Testis (tissue), 3 donors: ENCODE measurements around the gene CAVIN3. TPM values are rescaled to one million over a fixed set of nuclear protein-coding genes. Genes with fewer than 3 reads are reported as not detected.

Experiments
- DNase-seq: peaks from one replicate; pipeline ENCODE4 v3.0.0-alpha.2; 2019
- H3K27ac ChIP-seq, 2 donors: fragments of 200-600 bp; sonication (generic); one replicate each; pipeline ENCODE4 v1.5.1; 2019
- H3K27me3 ChIP-seq: fragments of 200-600 bp; sonication (generic); one replicate; pipeline ENCODE4 v1.5.1; 2019
- H3K36me3 ChIP-seq: fragments of 200-600 bp; sonication (generic); one replicate; pipeline ENCODE4 v1.5.1; 2017; ENCODE audit warnings: low read depth; ENCODE audit errors: missing control alignments
- H3K4me1 ChIP-seq: fragments of 200-600 bp; sonication (generic); one replicate; pipeline ENCODE4 v1.5.1; 2019
- H3K4me3 ChIP-seq, 2 donors: fragments of 200-600 bp; sonication (generic); one replicate each; pipeline ENCODE4 v1.5.1; 2017 to 2019
- H3K9me3 ChIP-seq: fragments of 200-600 bp; sonication (generic); one replicate; pipeline ENCODE4 v1.5.1; 2017
- CTCF ChIP-seq, 3 experiments: fragments of 450-650 bp in 2 of 3; fragments of 200-600 bp in 1 of 3; sonication (generic) in 1 of 3; IDR thresholded peaks; one replicate each; pipeline ENCODE4 v1.5.1; 2016 to 2019; ENCODE audit warnings: antibody characterized with exemption in 3 of 3, mild to moderate bottlenecking in 2 of 3, moderate library complexity in 1 of 3
- POLR2A ChIP-seq: fragments of 450-650 bp; IDR thresholded peaks from one replicate; pipeline ENCODE4 v1.6.1; 2017; ENCODE audit warnings: antibody characterized with exemption, mild to moderate bottlenecking, moderate library complexity
- WGBS, 2 donors: methylation state at CpG; one replicate each; pipeline ENCODE4 v1.1.5; 2018; 5-methylcytosine and 5-hydroxymethylcytosine counted together
- intact Hi-C: fragments of 100-400 bp; cut with DNase I; formaldehyde crosslinking; loops from one replicate; pipeline ENCODE4 v1.15.1; 2023; ENCODE audit warnings: low total_unique reads
- polyA plus RNA-seq: library from polyadenylated mRNA; stranded (reverse); fragments of 350-450 nt; fragmentation: Illumina TruSeq; extraction: RNeasy Lipid Tissue Mini Kit (QIAGEN cat#74804); gene quantifications from one replicate; pipeline ENCODE4 v1.2.3, GENCODE V29; 2014; ENCODE audit warnings: low read depth, low replicate concordance; ENCODE audit not compliant: insufficient read depth
- total RNA-seq, 2 donors: library from RNA; depleted of rRNA; stranded (reverse); fragments of >200 nt; gene quantifications; one replicate each; pipeline ENCODE4 v1.2.3, GENCODE V29; 2016

Gene CAVIN3
- total and polyA plus RNA-seq, 3 donors from 2014 or later, result 103 to 237 (median 177) TPM

GRCh38 chr11:6353367-6353987 lies 33.2 kb upstream of the CAVIN3 start:
- Histone ChIP-seq H3K27me3 (no peaks in the 10 kb centered on the region), H3K27ac (no peak overlapping the region), H3K4me1 (no peaks in the 10 kb centered on the region), H3K9me3 (no peaks in the 10 kb centered on the region), H3K36me3 (no peaks in the 10 kb centered on the region), H3K4me3 (no peak overlapping the region)
- intact Hi-C loops, result no loop called here
- DNase-seq, result peak; percentile 54
- WGBS, 2 donors, result 30 to 31% methylated on average over 5 of the region's 5 CpGs
- TF ChIP-seq POLR2A (no peak), CTCF (IDR thresholded peaks at IDR 0.05) (peak; percentile 62 to 80 (median 75))

DNA sequence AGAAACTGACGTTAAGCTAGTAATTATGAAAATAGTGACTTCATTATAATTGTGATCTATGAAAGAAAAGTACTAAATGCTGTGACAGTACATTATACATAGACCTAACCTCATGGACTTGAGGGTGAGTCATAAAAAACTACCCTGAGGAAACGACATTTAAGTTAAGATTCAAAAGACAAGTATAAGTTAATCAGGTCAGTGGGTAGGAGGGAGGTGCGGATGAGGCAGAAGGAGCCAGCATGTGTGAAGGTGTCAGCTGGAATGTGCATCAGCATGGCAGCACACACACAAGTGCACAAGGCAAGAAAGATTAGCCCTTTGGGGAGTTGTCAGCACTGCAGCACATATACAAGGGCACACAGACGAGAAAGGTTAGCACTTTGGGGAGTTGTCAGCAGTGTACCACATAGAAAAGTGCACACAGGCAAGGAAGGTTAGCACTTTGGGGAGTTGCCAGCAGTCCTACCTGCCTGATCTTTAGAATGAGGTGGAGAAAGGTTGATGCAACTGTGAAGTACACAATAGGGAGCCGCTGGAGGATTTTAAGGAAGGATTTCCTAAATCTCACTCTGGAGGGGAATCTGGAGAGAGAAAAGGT lies 31.6 kb upstream of the CAVIN3 start:
- Histone ChIP-seq H3K27ac (no peak overlapping the region), H3K4me1 (no peaks in the 10 kb centered on the region), H3K36me3 (no peaks in the 10 kb centered on the region), H3K4me3 (no peak overlapping the region), H3K9me3 (no peaks in the 10 kb centered on the region), H3K27me3 (no peaks in the 10 kb centered on the region)
- WGBS, 2 donors, result 88% methylated on average over 5 of the region's 5 CpGs
- intact Hi-C loops, result no loop called here
- DNase-seq, result no peak
- TF ChIP-seq POLR2A, result no peak
- TF ChIP-seq CTCF (IDR thresholded peaks at IDR 0.05), result no peak

DNA sequence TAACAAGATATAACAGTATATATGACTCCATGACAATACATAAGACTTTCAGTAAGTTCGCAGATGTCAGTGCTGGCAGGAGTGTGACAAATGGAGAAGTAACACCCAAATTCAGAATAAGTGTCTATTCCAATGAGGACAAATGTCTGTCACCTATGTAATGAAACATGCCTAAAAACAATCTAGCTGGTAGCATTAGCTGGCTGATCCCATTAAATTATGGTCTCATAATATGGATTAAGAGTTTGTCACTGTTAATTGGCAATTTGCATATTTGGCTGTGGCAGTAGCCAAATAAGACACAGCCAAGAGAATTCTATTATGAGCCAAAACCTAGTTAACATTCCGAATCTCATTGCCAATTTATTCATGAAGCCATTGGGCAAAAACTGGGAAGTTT lies 30.2 kb upstream of the CAVIN3 start:
- intact Hi-C loops, result no loop called here
- H3K4me1 ChIP-seq, result no peaks in the 10 kb centered on the region
- H3K27ac ChIP-seq, result no peak overlapping the region
- TF ChIP-seq POLR2A (no peak), CTCF (IDR thresholded peaks at IDR 0.05) (no peak)
- no peaks in the 10 kb centered on the region for H3K36me3 ChIP-seq
- WGBS, 2 donors, result 70 to 90% methylated on average over 2 of the region's 2 CpGs
- no peaks in the 10 kb centered on the region for H3K9me3 ChIP-seq
- no peak for DNase-seq
- no peaks in the 10 kb centered on the region for H3K27me3 ChIP-seq
- no peak overlapping the region for H3K4me3 ChIP-seq

GRCh38 chr11:6350043-6350442 lies 29.7 kb upstream of the CAVIN3 start:
- Histone ChIP-seq H3K36me3 (no peaks in the 10 kb centered on the region), H3K4me1 (no peaks in the 10 kb centered on the region), H3K4me3 (no peak overlapping the region), H3K27me3 (no peaks in the 10 kb centered on the region), H3K9me3 (no peaks in the 10 kb centered on the region), H3K27ac (no peak overlapping the region)
- no peak for TF ChIP-seq CTCF (IDR thresholded peaks at IDR 0.05)
- TF ChIP-seq POLR2A, result no peak
- intact Hi-C loops, result no loop called here
- DNase-seq, result no peak

DNA sequence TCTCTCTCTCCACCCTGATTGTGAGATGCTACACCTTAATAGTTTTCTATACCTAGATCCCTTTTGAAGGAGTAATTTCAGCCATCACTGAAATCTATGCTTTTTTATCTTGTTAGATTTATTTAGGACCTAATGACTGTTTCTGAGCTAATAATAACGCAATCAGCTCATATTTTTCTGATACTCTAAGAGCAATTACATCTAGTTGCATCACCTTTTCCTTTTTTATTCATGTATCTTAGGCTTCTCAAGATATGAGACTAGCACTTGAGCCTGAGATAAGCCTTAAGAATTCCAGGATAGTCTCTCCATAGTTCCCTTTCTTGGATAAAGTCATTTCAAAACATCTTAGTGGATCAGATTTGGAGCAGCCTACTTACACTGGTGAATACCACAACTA lies 25.1 kb upstream of the CAVIN3 start:
- intact Hi-C loops, result no loop called here
- H3K4me3 ChIP-seq, result no peak overlapping the region
- TF ChIP-seq CTCF (IDR thresholded peaks at IDR 0.05), result no peak
- no peak for TF ChIP-seq POLR2A
- H3K4me1 ChIP-seq, result no peaks in the 10 kb centered on the region
- no peak overlapping the region for H3K27ac ChIP-seq
- no peaks in the 10 kb centered on the region for H3K36me3 ChIP-seq
- no peak for DNase-seq
- no peaks in the 10 kb centered on the region for H3K9me3 ChIP-seq
- 94 to 97% methylated on average over 1 of the region's 1 CpG for WGBS, 2 donors
- no peaks in the 10 kb centered on the region for H3K27me3 ChIP-seq
